Measurements from ENCODE around the gene TMPRSS9.

TMPRSS9 gene

DNA sequence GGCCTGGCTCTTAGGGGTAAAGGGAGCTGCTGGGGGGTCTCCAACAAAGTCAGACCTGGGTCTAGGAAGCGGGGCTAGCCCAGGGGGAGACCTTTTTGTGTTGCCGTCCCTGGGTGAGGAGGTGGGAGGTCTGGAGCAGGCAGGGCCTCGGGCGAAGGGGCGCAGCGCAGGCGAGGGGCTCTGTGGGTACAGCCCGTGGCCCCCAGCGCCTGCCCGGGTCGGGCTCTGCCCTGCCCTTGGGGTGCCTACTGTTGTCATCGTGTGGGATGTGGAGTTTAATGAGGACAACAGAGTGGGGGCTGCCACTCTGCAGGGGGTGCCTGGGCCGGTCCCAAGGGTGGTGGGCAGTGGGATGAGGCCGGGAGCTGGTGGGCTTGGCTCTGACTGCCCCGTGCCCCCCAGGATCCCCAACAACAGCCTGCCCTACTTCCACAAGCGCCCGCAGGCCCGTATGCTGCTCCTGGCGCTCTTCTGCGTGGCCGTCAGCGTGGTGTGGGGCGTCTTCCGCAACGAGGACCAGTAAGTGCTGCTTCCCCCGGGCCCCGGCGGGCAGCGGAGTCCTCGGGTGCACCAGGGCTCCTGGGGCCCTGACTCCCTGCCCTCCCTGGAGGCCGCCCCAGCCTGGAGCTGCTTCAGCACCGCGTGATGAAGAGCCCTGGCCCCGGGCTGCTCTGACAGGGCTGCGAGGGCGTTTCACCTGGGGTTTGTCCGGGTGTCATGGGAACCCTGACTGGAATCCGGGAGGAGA is 19.4 kb upstream of the TMPRSS9 start:
- TF ChIP-seq REST (IDR thresholded peaks at IDR 0.05; ENCODE audit: low read depth) (no peak), RAD21 (IDR thresholded peaks at IDR 0.05; ENCODE audit: low read depth) (no peak), FOXM1 (IDR thresholded peaks at IDR 0.05; ENCODE audit: borderline replicate concordance, low read depth) (no peak), EP300 (IDR thresholded peaks at IDR 0.05; ENCODE audit: borderline replicate concordance) (no peak)

DNA sequence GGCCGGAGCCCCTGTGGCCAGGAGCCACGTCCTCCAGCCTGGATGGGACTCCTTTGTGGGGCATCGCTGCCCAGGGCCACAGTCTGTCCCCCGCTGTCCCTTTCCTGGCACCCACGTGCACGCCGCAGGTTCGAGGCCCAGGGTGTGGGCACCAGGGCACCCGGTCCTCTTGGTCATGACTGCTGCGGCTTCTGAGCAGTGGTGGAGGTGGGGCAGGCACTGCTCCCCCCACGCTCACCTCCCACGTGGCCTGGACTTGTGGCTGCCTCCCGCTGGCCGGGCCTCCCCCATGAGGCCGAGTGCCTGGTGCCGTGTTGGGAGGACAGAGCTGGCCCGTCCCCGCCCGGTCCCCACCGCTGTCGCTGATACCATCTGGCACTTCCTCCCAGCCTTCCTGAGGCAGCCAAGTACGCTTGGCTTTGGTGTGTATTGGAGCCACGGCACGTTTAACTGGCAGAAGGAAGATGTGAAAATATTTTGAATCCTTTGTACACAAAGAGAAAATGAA is 18.8 kb upstream of the TMPRSS9 start:
- no peak for TF ChIP-seq FOXM1 (IDR thresholded peaks at IDR 0.05; ENCODE audit: borderline replicate concordance, low read depth)
- no peak for TF ChIP-seq USF1 (IDR thresholded peaks at IDR 0.05)
- no peak for TF ChIP-seq ZBTB7A (IDR thresholded peaks at IDR 0.05; ENCODE audit: low read depth)
- no peak for TF ChIP-seq CREB1 (IDR thresholded peaks at IDR 0.05; ENCODE audit: low read depth)
- TF ChIP-seq TCF12 (IDR thresholded peaks at IDR 0.05; ENCODE audit: low read depth) = no peak
- no peak for TF ChIP-seq EP300 (IDR thresholded peaks at IDR 0.05; ENCODE audit: borderline replicate concordance)
- no peak for TF ChIP-seq CEBPB (IDR thresholded peaks at IDR 0.05)
- no peak for TF ChIP-seq TEAD4 (IDR thresholded peaks at IDR 0.05)
- no peak for TF ChIP-seq YY1 (IDR thresholded peaks at IDR 0.05; ENCODE audit: low read depth)

- TF ChIP-seq TEAD4 (IDR thresholded peaks at IDR 0.05) (no peak), EP300 (IDR thresholded peaks at IDR 0.05; ENCODE audit: borderline replicate concordance) (no peak), CEBPB (IDR thresholded peaks at IDR 0.05) (no peak), ZBTB7A (IDR thresholded peaks at IDR 0.05; ENCODE audit: low read depth) (no peak), MAX (IDR thresholded peaks at IDR 0.05) (no peak), EGR1 (IDR thresholded peaks at IDR 0.05) (no peak), TCF12 (IDR thresholded peaks at IDR 0.05; ENCODE audit: low read depth) (no peak), RAD21 (IDR thresholded peaks at IDR 0.05; ENCODE audit: low read depth) (no peak), REST (IDR thresholded peaks at IDR 0.05; ENCODE audit: low read depth) (no peak), NFIC (IDR thresholded peaks at IDR 0.05) (no peak), FOXM1 (IDR thresholded peaks at IDR 0.05; ENCODE audit: borderline replicate concordance, low read depth) (no peak), YY1 (IDR thresholded peaks at IDR 0.05; ENCODE audit: low read depth) (no peak), TAF1 (IDR thresholded peaks at IDR 0.05; ENCODE audit: low read depth) (no peak), USF1 (IDR thresholded peaks at IDR 0.05) (no peak), CREB1 (IDR thresholded peaks at IDR 0.05; ENCODE audit: low read depth) (no peak)
Measured at GRCh38 chr19:2341982-2342381, 18.1 kb upstream of the TMPRSS9 start.

- TF ChIP-seq TCF12 (IDR thresholded peaks at IDR 0.05; ENCODE audit: low read depth) (no peak), NFIC (IDR thresholded peaks at IDR 0.05) (no peak), ZBTB7A (IDR thresholded peaks at IDR 0.05; ENCODE audit: low read depth) (no peak), TAF1 (IDR thresholded peaks at IDR 0.05; ENCODE audit: low read depth) (no peak), FOXM1 (IDR thresholded peaks at IDR 0.05; ENCODE audit: borderline replicate concordance, low read depth) (no peak), MAX (IDR thresholded peaks at IDR 0.05) (no peak), TEAD4 (IDR thresholded peaks at IDR 0.05) (no peak), EP300 (IDR thresholded peaks at IDR 0.05; ENCODE audit: borderline replicate concordance) (no peak), YY1 (IDR thresholded peaks at IDR 0.05; ENCODE audit: low read depth) (no peak), USF1 (IDR thresholded peaks at IDR 0.05) (no peak)
Measured at GRCh38 chr19:2342656-2343288, 17.3 kb upstream of the TMPRSS9 start.

Measured in Ishikawa (cell line).